Activated CD4-positive, alpha-beta T cell treated with anti-CD3 and anti-CD28 coated beads, Interleukin-2, amount 50 U/mL, for 48 hours (primary cell): ENCODE data around the gene FBXO22.
"Not testable (repeated sequence)": the region's sequence is repeated elsewhere in the genome, so short reads cannot be mapped to it uniquely, and the experiment has no call there.

Experiments
- DNase-seq, 2 experiments: peaks; one replicate each; pipeline ENCODE4 v3.0.0-alpha.2; 2020

Gene FBXO22

GRCh38 chr15:75921732-75922703 lies 18.3 kb downstream of the FBXO22 start:
- no peak for DNase-seq

- peak in 1 of 2 experiments; percentile 6 for DNase-seq
These were observed 20.1 kb downstream of the FBXO22 start for GRCh38 chr15:75923756-75924155.

GRCh38 chr15:75924576-75924975 lies 20.9 kb downstream of the FBXO22 start:
- DNase-seq: no peak

GRCh38 chr15:75925440-75925839 lies 21.8 kb downstream of the FBXO22 start:
- no peak for DNase-seq

- DNase-seq: no peak
These were observed 23.3 kb downstream of the FBXO22 start for GRCh38 chr15:75926931-75927330.

- no peak for DNase-seq
These were observed 23.9 kb downstream of the FBXO22 start for GRCh38 chr15:75927601-75928000.

- DNase-seq: no peak
These were observed 25.3 kb downstream of the FBXO22 start for GRCh38 chr15:75928680-75929608.

- DNase-seq: no peak
These were observed 26.3 kb downstream of the FBXO22 start for GRCh38 chr15:75929799-75930565.

- no peak for DNase-seq
These were observed 27.2 kb downstream of the FBXO22 start for GRCh38 chr15:75930866-75931265.

- no peak for DNase-seq
These were observed 38.8 kb downstream of the FBXO22 start for GRCh38 chr15:75942464-75942863.

- DNase-seq: no peak
These were observed 39.6 kb downstream of the FBXO22 start for GRCh38 chr15:75943246-75943645.

GRCh38 chr15:75943713-75944215 lies 40.1 kb downstream of the FBXO22 start:
- no peak for DNase-seq

- no peak for DNase-seq
These were observed 42.3 kb downstream of the FBXO22 start for GRCh38 chr15:75945953-75946352.

- DNase-seq: no peak
These were observed 43.4 kb downstream of the FBXO22 start for GRCh38 chr15:75947092-75947491.

GRCh38 chr15:75948761-75949296 lies 45.2 kb downstream of the FBXO22 start:
- no peak for DNase-seq

- DNase-seq: no peak
These were observed 48.8 kb downstream of the FBXO22 start for GRCh38 chr15:75952525-75952924.

GRCh38 chr15:75955720-75956119 lies 52.0 kb downstream of the FBXO22 start:
- DNase-seq: no peak

GRCh38 chr15:75961331-75961730 lies 57.7 kb downstream of the FBXO22 start:
- DNase-seq: no peak

- DNase-seq: no peak
These were observed 62.4 kb downstream of the FBXO22 start for GRCh38 chr15:75966073-75966472.

- DNase-seq: not testable (repeated sequence)
These were observed 73.1 kb downstream of the FBXO22 start for GRCh38 chr15:75976766-75977165.

GRCh38 chr15:75981149-75981815 lies 77.6 kb downstream of the FBXO22 start:
- no peak for DNase-seq

- DNase-seq: no peak
These were observed 78.8 kb downstream of the FBXO22 start for GRCh38 chr15:75982468-75982867.
